ENCODE data around the gene MTERF1. TPM values are rescaled to one million over a fixed set of nuclear protein-coding genes. Genes with fewer than 3 reads are reported as not detected.

Gene MTERF1
- total RNA-seq, 2 experiments from 2014 or later, result 15.9 to 16.9 TPM

- Mint-ChIP-seq H3K9me3 (no peaks in the 10 kb centered on the region), H3K36me3 (ENCODE audit: low read depth) (peaks cover 12% of the 10 kb centered on the region), H3K27me3 (no peaks in the 10 kb centered on the region), H3K27ac (no peak overlapping the region), H3K4me3 (no peak overlapping the region), H3K4me1 (ENCODE audit: low read depth) (peaks cover 6% of the 10 kb centered on the region)
- no peak for ATAC-seq
- TF ChIP-seq, protein P1, sequence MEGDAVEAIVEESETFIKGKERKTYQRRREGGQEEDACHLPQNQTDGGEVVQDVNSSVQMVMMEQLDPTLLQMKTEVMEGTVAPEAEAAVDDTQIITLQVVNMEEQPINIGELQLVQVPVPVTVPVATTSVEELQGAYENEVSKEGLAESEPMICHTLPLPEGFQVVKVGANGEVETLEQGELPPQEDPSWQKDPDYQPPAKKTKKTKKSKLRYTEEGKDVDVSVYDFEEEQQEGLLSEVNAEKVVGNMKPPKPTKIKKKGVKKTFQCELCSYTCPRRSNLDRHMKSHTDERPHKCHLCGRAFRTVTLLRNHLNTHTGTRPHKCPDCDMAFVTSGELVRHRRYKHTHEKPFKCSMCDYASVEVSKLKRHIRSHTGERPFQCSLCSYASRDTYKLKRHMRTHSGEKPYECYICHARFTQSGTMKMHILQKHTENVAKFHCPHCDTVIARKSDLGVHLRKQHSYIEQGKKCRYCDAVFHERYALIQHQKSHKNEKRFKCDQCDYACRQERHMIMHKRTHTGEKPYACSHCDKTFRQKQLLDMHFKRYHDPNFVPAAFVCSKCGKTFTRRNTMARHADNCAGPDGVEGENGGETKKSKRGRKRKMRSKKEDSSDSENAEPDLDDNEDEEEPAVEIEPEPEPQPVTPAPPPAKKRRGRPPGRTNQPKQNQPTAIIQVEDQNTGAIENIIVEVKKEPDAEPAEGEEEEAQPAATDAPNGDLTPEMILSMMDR (IDR thresholded peaks at IDR 0.05), result no peak
- no peak for DNase-seq
- POLR2A ChIA-PET, result no interaction called here
- CTCF ChIA-PET, result no interaction called here
- intact Hi-C loops (cut with micrococcal nuclease), result no loop called here
Measured at GRCh38 chr7:91864070-91864469, 16.4 kb downstream of the MTERF1 start.

- H3K27me3 Mint-ChIP-seq, result no peaks in the 10 kb centered on the region
Measured at GRCh38 chr7:91852263-91852741, 28.2 kb downstream of the MTERF1 start.

DNA sequence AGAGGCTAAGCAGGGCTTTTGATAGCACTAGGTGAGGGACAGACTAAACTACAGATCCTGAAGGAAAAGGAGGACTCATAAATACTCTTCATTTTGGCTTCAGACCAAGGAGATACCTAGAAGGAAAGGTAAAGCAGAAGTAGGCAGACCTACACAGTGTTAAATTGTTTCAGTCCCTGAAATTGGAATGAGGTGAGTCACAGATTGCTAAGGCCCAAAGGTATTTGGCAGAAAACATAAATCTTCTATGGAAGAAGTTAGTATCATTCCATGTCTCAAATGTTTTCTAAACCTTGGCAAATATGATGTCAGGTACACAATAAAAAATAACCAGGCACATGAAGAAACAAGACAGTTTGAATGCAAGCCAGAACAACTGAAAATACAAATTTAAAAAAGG, 30.0 kb downstream of the MTERF1 start:
- ATAC-seq (no peak), DNase-seq (no peak)
- Mint-ChIP-seq H3K9me3 (peaks cover 19% of the 10 kb centered on the region), H3K27me3 (no peaks in the 10 kb centered on the region), H3K4me1 (ENCODE audit: low read depth) (peaks cover 2% of the 10 kb centered on the region), H3K36me3 (ENCODE audit: low read depth) (peaks cover 24% of the 10 kb centered on the region), H3K27ac (no peak overlapping the region), H3K4me3 (no peak overlapping the region)
- POLR2A ChIA-PET, result no interaction called here
- CTCF ChIA-PET, result no interaction called here
- intact Hi-C loops (cut with micrococcal nuclease), result no loop called here
- TF ChIP-seq, protein P1 (IDR thresholded peaks at IDR 0.05), result no peak

More at GRCh38 chr7:91852263-91852741, 28.2 kb downstream of the MTERF1 start:
- Mint-ChIP-seq H3K27ac (no peak overlapping the region), H3K36me3 (ENCODE audit: low read depth) (peaks cover 20% of the 10 kb centered on the region), H3K9me3 (peaks cover 19% of the 10 kb centered on the region), H3K4me3 (no peak overlapping the region), H3K4me1 (ENCODE audit: low read depth) (peaks cover 2% of the 10 kb centered on the region)
- intact Hi-C loops (cut with micrococcal nuclease), result no loop called here
- TF ChIP-seq, protein P1 (IDR thresholded peaks at IDR 0.05), result no peak
- CTCF ChIA-PET, result interaction anchor here (1.0 to 1.8 kb wide), 3 partner anchors 9 to 22 kb away, joined by 3 to 17 read pairs (median 3); no protein-coding TSS in a partner anchor
- ATAC-seq (peak; percentile 71), DNase-seq (no peak)
- POLR2A ChIA-PET, result interaction anchor here (0.6 to 0.8 kb wide), 2 partner anchors 18 to 1749 kb away, joined by 3 read pairs; no protein-coding TSS in a partner anchor

DNA sequence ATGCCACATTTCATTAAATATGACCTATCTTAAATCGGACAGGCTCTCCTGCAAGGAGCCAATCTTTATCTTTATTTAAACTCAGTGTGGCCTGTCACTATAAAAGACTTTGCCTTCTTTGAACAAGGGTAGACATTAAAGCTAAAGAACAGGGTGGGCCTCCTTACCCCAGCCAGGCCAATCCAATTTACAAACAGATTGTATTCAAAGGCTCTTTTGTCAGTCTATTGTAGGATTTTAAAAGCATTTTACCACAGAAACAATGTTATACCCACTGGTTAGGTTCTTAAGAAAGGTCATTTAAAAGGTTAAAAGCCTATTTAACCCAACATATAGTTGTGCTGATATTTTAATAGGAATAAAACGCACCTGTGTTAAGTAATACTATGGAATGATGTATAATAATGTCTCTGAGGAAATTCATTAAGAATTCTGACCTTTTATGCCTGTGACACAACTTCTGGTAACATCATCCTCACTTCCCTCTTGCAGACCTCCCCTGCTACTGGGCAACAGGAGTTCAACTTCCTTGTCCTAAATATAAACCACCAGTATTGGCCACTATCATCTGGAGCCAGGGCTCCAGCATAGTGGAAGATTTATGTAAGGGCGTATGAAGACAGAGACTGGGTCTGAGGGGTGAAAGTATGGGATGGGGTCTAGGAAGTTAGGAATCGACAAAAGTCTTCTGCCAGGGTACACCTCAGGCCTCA, 32.5 kb downstream of the MTERF1 start:
- CTCF ChIA-PET, result interaction anchor here (1.1 kb wide), 1 partner anchor 18 kb away, joined by 6 read pairs; no protein-coding TSS in a partner anchor
- intact Hi-C loops (cut with micrococcal nuclease), result no loop called here
- Mint-ChIP-seq H3K4me1 (ENCODE audit: low read depth) (no peaks in the 10 kb centered on the region), H3K9me3 (peaks cover 8% of the 10 kb centered on the region), H3K27ac (no peak overlapping the region), H3K4me3 (no peak overlapping the region), H3K36me3 (ENCODE audit: low read depth) (peaks cover 10% of the 10 kb centered on the region), H3K27me3 (no peaks in the 10 kb centered on the region)
- no peak for ATAC-seq
- no peak for DNase-seq
- POLR2A ChIA-PET, result no interaction called here
- TF ChIP-seq, protein P1 (IDR thresholded peaks at IDR 0.05), result no peak

DNA sequence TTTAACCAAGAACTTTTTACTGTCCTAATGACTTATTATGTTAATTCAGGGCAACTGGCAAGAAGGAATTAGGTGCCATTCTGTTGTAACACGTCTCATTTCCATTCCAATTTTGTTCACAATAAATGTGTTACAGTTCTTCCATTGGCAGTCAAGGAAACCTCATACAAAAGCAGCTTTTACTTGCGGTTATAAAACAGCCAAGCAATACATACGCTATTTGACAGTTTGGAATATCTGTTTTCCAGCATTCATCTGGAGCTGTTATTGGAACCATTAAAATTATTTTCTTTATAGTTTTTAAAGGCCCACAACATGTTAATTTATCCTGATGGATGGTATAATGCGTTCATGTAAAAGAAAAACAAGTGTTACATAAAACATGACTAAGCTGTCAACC, 33.3 kb downstream of the MTERF1 start:
- TF ChIP-seq, protein P1 (IDR thresholded peaks at IDR 0.05), result no peak
- Mint-ChIP-seq H3K9me3 (peaks cover 2% of the 10 kb centered on the region), H3K27me3 (no peaks in the 10 kb centered on the region), H3K27ac (no peak overlapping the region), H3K4me3 (no peak overlapping the region), H3K36me3 (ENCODE audit: low read depth) (peaks cover 5% of the 10 kb centered on the region), H3K4me1 (ENCODE audit: low read depth) (no peaks in the 10 kb centered on the region)
- ATAC-seq (no peak), DNase-seq (no peak)
- POLR2A ChIA-PET, result no interaction called here
- intact Hi-C loops (cut with micrococcal nuclease), result no loop called here
- CTCF ChIA-PET, result interaction anchor here (0.6 to 1.1 kb wide), 2 partner anchors 17 to 1129 kb away, joined by 3 to 6 read pairs; no protein-coding TSS in a partner anchor
